Hypothalamus (tissue), 51 donors: Measurements from ENCODE around the gene VSIG4.
A peak's percentile ranks its signal among the peaks of the same experiment; 100 is the strongest.

Experiments
- DNase-seq, 51 donors: peaks; one replicate each; lab custom pipeline; 2025; lab: John Stamatoyannopoulos, UW

Gene VSIG4

DNA sequence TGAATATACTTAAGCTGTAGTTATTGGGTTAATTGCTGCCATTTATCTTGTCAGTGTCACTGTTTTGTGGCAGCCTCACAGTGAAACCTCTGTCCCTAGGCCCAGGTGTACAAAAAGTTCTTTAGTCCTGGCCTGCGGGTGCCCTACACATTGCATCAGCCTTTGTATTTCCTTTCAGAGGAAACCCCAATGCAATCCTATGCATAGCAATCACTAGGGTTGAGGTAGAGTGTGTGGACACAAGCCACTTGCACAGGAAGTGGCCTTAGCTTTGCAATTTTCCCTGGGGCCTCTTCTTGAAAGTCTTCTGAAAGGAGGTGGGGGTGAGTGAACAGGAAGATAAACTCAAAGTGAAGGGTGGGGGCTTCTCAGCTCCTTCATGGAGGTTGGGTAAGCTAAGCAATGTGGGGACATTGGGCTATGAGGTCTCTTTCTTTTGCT, 27.8 kb downstream of the VSIG4 start:
- DNase-seq = peak in 4 of 51 donors; percentile 1 to 3 (median 2)

DNA sequence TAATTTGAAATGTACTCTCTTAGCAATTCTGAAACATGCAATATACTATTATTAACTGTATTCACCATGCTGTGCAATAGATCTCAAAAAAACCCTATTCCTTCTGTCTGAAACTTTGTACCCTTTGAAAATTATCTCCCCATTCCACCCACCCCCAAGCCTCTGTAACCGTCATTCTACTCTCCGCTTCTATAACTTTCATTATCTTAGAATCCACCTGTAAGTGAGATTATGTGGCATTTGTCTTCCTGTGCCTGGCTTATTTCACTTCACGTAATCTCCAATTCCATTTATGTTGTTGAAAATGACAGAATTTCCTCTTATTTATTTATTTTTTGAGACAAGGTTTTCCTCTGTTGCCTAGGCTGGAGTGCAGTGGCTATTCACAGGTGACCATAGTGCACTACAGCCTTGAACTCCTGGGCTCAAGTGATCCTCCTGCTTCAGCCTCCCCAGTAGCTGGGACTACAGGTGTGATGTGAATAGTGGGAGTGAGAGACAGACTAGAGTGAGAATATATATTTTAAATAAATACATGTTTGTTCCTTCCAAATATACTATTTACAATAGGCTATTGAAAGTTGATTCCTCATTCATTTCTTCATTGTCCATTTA, 30.5 kb downstream of the VSIG4 start:
- no peak for DNase-seq

DNA sequence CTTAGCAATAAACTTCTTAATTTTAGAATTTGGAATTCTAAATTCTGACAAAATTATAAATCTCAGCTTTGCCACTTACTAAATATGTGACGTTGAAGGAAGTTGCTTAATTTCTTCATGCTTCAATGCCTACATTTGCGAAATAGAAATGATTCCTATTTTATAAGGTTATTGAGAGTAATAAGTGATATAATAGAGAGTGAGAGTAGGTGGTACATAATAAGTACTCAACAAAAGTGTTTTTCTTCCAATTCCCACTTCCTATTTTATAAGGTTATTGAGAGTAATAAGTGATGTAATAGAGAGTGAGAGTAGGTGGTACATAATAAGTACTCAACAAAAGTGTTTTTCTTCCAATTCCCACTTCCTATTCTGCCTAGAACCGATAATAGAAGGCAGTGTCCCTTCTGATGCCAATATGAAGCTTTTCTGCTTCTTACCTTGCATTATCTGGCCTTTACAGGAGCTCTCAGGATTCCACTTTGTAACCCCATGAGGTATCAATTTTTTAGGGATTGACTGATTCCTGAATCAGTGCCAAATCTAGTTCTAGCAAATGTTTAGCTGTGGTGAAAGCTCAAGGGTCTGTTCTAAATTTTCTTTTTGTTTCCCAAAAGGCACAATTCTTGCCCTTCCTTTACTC, 31.4 kb downstream of the VSIG4 start:
- DNase-seq = no peak

DNA sequence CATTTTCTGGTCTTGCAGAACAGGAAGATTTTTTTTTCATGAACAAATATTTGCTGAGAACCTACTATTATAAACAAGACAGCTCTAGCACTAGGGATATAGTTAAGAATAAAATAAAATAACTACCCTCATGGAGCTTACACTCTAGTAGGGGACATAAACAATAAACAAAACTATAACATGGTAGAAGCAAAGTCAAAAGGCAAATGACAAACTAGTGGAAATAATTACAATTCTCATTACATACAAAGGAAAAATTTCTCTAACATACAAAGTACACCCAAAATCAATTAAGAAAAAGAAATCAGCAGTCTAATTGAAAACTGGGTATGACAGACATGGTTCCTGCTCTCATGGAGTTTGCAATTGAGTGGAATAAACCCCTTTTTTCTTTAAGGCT, 32.0 kb downstream of the VSIG4 start:
- DNase-seq = no peak

DNA sequence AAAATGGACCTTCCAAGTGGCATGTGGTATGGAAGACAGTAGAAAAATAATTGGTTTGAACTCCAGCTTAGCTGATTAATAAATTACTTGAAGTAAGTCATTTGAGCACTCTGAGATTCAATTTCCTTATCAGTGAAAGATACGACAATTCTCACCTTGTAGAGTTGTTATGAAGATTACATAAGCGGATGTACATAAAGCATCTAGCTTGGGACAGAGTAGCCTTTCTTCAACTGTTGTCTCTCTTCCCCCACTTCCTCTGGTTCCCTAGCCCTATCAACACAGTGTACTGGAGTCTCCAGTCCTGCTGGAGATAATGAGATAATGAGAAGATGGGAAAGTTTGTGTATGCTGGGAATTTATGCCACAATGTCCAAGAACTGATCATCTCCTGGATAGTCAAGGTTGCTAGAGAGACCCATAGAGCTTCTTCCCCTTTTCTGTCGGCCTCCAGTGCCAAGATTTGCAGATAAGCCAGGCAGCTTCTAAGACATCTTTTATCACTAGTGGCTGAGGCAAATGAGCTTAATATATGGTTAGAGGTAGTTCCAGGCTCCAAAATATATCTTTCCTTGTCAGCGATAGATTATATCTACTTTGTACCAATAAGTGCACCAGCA, 33.9 kb downstream of the VSIG4 start:
- no peak for DNase-seq

DNA sequence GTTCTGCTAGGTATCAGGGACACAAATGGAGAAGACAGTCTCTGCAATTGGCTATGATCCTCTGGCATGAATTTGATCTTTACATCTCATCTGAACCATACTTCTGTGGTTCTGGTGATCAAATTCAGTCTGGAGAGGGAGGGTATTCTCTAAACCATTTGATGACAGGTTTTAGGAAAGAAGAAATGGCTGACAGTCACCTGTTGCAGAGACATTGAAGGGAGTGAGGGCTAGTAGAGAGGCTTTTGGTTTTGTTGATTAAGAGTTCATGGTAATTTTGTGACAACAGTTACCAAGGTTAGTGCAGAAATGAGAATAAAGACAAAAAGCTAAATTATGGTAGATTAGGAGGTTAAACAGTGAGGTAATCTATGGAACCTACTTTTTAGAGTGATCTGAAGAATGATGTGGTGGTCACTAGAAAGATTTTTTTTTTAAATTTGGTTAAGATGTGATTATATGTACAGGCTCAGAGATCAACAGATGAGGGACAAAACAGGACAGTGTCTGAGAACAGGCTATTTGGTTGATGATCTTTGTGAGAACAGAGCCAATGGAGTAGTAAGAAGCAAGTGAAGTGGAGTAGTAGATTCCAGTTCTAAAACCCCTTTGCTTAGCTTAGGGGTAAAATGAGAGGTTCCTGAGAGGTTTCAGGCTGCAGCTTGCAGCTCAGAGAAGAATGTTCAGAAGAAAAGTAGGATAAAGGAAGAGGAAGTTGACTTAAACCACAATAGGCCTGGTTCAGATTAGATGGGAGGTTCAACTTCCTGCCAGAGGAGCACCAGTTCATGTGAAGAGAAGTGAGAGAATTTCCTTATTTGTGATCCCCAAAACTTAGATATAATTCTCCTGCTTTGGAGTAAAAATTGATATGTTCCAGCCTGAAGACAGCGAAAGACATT, 34.7 kb downstream of the VSIG4 start:
- DNase-seq = no peak

DNA sequence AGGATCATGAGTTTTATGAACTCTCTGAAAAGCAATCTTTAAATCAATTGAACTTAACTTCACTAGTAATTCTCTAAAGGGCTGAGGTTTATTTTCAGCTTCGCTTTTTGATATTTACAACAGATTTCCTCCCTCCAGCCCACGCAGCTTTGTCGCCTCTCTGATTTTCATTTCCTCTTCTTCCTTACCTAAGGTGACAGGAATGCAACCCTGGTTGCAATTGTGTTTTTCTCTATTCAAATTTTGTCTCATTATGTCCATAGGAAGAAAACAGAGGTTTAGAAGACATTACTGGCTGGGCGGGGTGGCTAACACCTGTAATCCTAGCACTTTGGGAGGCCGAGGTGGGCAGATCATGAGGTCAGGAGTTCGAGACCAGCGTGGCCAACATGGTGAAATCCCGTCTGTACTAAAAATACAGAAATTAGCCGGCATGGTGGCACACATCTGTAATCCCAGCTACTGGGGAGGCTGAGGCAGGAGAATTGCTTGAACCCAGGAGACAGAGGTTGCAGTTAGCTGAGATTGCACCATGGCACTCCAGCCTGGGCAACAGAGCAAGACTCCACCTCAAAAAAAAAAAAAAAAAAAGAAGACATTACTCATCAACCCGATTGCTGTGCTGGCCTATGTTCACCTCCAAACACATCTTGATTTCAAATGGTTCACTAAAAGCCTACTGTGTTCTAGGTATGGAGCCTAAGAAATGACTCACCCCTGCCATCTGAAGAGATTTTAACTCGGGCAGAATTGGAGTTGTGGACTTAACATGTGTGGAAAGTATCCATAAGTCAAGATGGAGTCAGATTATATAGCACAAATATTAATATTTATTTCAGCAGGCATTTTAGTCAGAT, 36.8 kb downstream of the VSIG4 start:
- DNase-seq = no peak

DNA sequence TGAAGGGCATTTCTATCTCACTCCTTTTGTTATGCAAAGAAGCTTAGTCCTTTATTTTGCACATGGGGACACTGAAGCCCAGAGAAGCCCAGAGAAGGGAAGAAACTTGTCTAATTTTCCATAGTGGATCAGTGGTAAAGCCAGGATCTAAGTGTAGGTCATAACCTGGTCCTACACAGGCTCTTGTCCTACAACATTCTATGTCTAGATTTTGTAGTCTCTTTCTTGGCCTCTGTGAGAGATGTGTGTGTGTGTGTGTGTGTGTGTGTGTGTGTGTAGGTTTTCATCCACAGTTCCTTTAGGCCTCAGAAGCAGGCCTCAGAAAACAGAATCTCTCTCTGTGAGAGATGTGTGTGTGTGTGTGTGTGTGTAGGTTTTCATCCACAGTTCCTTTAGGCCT, 38.3 kb downstream of the VSIG4 start:
- no peak for DNase-seq

DNA sequence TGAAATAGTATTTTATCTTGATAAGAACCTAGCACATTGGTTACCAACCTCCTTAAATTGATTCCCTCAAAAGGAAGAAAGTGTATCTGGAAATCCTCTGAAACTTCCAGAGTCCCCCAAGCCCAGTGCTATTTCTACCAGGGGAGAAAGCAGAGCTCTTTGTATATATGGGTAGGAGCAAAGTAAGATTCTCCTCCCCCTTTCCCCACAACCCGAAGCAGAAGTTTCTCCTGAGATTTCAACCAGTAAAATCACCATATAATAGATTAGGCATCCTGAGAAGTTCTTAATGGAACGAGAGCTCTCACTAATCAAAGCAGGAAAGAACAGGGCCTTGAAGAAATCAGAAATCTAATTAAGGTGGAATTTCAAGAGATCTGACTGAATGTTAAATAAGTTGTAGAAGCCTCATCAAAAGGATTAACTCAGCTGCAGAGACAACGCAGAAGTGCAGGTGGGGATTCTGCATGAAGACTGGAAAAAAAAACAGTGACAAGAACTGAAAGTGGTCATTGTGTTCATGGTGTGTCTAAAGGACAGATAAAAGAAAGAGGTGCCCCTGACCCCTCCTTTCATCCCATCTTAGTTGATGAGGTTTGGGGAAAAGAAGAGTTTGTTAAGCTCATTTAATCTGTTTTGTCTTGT, 39.1 kb downstream of the VSIG4 start:
- no peak for DNase-seq

DNA sequence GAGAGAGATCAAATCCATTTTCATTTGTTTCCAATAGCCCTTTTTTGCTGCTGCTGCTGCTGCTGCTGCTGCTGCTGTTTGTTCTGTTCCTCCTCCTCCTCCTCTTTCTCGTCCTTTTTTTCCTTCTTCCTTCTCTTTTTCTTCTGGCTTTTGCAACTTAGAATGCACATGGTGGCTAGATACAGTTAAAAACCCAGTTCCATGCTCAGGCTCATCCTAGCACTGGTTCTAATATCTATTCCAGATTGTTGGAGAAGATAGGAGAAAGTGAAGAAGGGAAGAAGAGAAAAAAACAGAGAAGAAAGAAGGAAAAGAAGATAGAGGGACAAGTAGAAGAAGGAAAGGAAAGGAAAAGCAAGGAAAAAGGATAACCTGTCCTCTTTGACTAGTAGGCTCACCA, 39.7 kb downstream of the VSIG4 start:
- no peak for DNase-seq

DNA sequence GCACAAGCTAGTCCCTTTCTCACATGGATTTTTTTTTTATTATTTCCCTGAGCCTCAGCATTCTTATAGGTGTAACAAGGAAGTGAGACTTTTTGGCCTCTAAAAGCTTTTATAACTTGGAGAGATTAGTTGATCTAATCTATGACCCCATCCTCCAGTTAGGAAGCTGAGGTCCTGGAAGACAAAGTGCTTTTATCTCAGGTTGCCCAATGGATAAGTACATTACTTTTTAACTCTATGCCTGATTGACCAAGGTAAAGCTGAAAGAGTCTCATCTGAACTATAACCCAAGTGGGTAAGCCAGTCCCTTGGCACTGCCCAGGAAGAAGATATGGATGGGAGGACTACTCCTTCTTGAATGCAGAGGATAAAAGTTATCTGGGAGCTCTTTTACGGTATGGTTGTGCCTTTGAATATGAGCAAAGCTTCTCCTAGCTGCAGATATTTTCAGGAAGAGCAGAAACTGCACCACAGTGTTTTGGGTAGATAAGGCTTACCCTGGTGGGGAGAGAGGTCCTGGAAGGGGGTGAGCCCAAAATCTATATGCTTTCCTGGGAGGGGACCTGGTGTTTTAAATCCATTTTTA, 40.2 kb downstream of the VSIG4 start:
- no peak for DNase-seq

DNA sequence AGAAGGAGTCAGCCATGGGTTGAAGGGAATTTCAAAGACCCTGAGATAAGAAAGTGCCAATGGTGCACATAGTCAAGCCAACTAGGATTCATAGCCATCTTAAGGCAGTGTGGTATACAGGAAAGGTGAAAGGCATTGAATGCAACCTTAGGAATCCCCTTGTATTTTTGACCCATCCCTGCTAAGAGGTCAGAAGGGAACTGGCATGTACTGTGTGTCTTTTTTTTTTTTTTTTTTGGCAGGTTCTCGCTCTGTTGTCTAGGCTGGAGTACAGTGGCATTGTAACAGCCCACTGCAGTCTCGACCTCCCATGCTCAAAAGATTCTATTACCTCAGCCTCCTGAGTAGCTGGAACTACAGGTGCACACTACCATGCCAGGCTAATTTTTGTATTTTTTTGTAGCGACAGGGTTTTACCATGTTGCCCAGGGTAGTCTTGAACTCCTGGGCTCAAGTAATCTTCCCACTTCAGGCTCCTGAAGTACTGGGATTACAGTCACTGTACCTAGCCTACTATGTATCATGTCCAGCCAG, 40.8 kb downstream of the VSIG4 start:
- DNase-seq = no peak

DNA sequence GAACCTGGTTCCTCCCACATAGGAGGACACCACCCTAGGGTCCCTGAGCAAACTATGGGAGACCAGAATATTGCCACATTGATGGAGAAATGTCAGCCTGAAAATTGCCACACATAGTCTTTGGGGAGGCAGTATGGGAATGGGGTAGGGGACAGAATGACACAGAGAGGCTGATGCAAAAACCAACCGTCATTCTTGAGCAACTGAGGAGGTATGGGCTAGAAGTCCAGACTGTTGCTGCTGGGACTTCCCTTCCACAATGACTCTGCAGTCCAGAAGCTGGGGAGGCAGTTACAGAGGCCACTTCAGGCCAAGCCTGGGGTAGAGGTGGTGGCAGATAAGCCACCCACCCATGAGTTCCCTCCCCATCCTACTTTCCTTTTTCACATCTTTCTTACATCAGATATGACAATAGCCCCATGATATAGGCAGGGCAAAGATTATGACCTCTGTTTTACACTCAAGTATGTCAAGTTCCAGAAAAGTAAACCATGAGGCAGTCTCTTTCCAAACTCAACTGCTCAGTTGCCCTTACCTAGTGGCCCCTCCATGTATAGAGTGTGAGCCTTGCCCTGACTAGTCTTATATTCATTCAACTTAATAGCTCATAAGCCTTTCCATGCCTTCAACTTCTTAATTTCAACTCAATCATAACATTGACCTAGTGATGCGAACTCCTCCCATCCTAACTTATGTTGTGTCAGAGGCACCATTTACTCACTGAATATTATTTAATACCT, 41.7 kb downstream of the VSIG4 start:
- DNase-seq = no peak

DNA sequence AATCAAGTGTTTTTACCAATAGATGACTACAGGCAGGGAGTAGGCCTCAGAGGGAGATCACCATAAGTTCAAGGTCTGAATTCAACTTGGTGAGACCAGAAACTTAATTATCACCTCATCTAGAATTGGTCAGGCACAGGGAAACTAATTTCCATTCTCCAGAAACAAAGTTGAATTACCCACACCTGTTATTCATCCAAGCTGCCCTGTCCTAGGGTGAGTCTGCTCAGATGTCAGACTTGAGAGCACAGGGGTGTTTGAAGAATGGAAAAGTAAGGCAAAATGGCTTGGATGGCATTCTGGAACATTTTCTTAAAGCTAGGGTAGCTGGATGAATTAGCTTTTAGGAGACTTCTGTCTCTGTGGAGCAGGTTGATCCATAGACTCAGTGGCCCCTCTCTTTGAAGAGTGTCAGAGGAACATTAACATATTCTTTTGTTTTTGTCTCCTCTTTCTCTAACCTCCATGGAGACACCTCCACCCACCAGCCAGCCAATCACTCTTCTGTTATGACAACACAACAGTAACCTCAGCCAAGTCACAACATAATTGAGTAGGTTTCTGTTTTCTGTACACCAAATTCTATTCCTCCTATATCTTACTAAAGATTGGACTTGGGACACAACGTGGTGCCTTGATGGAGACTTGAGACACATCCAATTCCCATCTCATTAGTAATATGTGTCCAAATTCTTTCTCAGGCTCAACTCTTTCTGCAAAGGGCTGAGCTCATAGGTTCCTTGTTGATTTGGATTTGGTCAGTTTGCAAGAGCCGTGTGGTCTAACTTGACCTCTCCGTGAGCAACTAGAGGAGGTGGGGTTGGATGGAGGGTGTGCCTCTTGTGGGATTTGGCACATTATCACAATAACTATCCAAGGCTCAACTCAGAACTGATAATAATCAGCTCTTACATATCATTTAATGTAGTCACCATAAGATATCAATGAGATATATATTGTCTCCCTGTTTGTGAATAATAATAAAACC, 45.1 kb downstream of the VSIG4 start:
- DNase-seq = no peak

DNA sequence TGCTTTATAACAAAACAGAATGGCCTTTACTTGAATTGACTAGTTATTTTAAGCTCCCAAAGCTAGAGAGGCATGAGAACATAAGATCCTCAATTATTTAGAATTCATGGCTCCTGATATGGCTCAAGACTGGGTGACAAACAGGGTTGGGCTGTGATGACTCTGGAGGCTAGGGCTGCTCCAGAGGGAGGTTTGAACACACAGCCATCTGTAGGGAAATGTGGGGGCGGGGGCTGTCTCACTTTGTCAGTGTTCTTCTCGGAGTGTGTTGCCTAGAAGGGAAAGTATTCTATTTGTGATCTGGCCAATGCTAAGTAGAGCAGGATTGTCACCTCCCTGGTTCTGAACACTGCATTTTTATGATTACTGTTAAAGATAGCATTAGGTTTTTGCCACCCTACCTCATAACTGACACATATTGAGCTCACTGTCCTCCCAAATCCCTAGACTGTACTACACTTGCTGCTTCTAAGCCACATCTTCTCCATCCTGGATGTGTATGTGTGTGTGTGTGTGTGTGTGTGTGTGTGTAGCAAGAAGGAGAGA, 45.9 kb downstream of the VSIG4 start:
- no peak for DNase-seq

DNA sequence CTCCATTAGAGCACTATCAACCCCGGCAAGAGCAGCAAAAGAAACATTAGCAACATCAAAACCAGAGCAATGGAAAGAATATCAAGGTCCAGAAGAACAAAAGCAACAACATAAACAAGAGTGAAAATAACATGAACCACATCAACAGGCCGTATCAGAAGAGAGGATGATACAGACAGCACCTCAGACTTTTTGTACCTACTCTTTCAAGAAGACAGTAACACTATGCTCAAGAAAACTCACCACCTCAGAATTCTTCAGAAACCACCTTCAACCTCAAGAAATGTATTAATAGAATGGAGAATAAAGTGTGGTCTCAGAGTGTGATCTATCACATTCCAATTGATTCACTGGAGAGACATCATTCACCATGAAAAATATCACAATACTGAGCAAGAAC, 46.5 kb downstream of the VSIG4 start:
- no peak for DNase-seq

DNA sequence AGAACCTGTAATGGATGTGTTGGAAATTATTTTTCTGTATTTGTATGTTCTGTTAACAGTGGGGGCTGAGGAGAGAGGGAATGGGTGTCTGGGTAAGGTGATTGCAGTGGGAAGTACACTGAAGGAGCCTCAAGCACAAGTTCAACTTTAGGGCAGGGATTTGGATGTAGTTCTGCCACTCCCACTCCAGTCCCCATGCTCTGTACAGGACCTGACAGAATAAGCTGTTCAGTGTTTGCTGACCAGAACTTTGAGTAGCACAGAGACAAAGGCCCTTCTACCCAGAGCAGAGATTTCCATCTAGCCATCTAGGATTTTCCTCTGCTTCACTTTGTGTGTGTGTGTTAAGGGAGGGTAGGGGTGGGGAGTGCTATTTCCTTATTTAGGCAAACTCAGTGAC, 49.2 kb downstream of the VSIG4 start:
- DNase-seq = no peak
